Measurements from ENCODE around the gene TCEAL7.

Gene TCEAL7

DNA sequence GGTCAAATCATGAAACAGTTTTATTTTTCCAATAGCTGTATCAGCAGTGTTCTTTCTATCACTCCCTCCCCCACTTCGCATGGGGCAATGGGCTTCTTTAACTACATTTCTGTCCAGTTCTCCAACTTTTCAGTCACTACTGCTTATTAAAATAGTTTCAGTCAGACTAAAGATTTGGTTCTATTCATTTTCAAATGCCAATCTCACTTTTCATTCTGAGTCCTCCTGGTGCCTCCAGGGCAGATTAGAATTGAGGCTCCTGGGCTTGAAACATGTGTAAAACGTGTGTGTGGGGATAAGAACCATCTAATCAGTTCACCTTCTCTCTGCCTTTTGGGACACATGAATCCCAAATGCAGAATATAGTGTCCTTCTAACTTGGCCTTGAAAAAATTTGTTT is 42.8 kb downstream of the TCEAL7 start:
- no peak overlapping the region for H3K4me3 ChIP-seq (replicated peaks; ENCODE audit: low read depth, low read length)
- H3K27me3 ChIP-seq (replicated peaks; ENCODE audit: control insufficient read depth, insufficient read depth, low read length): no peaks in the 10 kb centered on the region; the same call in 1 of the 2 replicates
- TF ChIP-seq, protein P1, sequence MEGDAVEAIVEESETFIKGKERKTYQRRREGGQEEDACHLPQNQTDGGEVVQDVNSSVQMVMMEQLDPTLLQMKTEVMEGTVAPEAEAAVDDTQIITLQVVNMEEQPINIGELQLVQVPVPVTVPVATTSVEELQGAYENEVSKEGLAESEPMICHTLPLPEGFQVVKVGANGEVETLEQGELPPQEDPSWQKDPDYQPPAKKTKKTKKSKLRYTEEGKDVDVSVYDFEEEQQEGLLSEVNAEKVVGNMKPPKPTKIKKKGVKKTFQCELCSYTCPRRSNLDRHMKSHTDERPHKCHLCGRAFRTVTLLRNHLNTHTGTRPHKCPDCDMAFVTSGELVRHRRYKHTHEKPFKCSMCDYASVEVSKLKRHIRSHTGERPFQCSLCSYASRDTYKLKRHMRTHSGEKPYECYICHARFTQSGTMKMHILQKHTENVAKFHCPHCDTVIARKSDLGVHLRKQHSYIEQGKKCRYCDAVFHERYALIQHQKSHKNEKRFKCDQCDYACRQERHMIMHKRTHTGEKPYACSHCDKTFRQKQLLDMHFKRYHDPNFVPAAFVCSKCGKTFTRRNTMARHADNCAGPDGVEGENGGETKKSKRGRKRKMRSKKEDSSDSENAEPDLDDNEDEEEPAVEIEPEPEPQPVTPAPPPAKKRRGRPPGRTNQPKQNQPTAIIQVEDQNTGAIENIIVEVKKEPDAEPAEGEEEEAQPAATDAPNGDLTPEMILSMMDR (IDR thresholded peaks at IDR 0.05; ENCODE audit: insufficient read depth, low read length, poor library complexity, severe bottlenecking): no peak
- DNase-seq (ENCODE audit: extremely low read depth, insufficient read length): no peak
- no peaks in the 10 kb centered on the region for H3K36me3 ChIP-seq (ENCODE audit: control insufficient read depth, insufficient read depth, low read length)

DNA sequence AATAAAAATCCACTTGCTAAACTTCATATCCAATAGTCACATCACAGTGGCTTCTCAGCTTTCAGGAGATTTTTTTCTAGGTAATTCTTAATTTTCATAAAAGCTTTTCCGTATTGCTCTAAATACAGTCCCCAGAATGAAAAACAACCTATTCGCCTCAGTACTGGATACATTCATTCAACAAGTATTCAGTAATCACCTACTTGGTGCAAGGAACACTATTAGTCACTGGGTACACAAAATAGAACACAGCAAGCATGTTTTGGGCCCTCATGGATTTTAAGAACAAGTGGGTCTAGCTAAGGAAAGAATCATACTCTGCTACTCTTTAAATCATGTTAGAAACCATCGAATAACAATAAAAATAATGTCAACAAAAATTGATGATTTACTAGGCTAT is 43.5 kb downstream of the TCEAL7 start:
- Histone ChIP-seq H3K4me3 (replicated peaks; ENCODE audit: low read depth, low read length) (no peak overlapping the region), H3K27me3 (replicated peaks; ENCODE audit: control insufficient read depth, insufficient read depth, low read length) (no peaks in the 10 kb centered on the region; the same call in 1 of the 2 replicates), H3K36me3 (ENCODE audit: control insufficient read depth, insufficient read depth, low read length) (no peaks in the 10 kb centered on the region)
- TF ChIP-seq, protein P1 (IDR thresholded peaks at IDR 0.05; ENCODE audit: insufficient read depth, low read length, poor library complexity, severe bottlenecking): no peak
- DNase-seq (ENCODE audit: extremely low read depth, insufficient read length): no peak

DNA sequence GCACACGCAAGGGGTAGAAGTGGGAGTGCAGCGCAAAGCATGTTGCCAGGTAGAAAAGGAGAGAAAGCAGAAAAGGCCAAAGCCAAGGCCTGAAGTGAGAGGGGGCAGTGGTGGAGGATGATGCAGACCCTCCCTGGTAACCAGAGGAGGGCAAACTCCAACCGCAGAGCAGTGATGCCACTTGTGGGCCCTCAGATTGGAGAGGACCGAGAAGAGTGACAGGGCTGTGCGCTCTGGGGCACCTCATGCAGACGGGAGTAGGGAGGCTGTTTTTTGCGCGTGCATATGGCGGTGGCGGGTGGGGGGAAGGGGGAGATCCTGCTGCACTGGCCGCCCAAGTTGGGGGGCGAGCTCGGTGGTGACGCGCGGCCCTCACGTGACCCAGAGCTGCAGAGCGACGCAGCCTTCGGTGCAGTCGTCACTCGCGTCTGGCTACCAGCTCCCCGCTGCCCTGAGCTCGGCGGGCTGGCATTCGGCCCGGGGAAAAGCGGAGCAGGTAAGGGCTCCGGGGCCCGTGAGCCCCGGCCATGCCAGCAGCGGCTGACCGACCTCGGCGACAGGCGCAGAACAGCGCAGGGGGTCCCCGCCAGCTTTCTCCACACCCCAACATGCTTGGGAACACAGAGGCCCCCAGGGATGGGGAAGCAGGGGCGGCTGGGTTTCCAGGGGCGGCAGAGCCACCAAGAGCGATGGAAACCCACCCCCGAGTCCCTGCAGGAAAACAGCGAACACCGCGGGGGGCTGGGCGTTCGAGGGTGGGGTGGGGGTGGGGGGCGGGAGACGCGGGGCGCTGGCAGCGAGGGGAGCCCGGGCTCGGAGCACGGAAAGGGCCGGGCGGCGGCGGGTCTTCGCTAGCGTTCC is 46.3 kb downstream of the TCEAL7 start, which contains the start of gene BEX3:
TSS of gene BEX3 (plus strand) at position 421 of the 861 bp plus-strand sequence. CDS start 984 bp downstream, outside the sequence.
- Histone ChIP-seq H3K27me3 (replicated peaks; ENCODE audit: control insufficient read depth, insufficient read depth, low read length) (no peaks in the 10 kb centered on the region; the same call in 1 of the 2 replicates), H3K36me3 (ENCODE audit: control insufficient read depth, insufficient read depth, low read length) (no peaks in the 10 kb centered on the region), H3K4me3 (replicated peaks; ENCODE audit: low read depth, low read length) (peak within 1 kb of the TSS; percentile 56)
- DNase-seq (ENCODE audit: extremely low read depth, insufficient read length): peak; percentile 11
- TF ChIP-seq, protein P1 (IDR thresholded peaks at IDR 0.05; ENCODE audit: insufficient read depth, low read length, poor library complexity, severe bottlenecking): no peak

DNA sequence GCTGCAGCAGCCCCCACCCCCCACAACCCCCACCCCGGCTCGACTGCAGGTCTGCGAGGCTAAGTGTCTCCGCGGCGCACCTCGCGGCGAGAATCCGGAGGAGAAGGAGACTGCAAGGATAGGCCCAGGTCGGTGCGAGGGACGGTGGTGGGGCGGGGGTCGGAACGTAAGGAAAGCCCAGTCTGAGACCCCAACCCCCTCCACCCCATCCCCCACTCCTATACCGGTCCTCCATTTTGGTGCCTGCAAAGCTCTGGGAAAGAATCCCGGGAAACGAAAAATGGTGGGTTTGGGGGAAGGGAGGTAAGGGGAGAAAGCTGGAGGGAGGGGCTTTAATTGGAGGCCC is 46.9 kb downstream of the TCEAL7 start:
- DNase-seq (ENCODE audit: extremely low read depth, insufficient read length): no peak
- H3K27me3 ChIP-seq (replicated peaks; ENCODE audit: control insufficient read depth, insufficient read depth, low read length): no peaks in the 10 kb centered on the region; the same call in 1 of the 2 replicates
- TF ChIP-seq, protein P1 (IDR thresholded peaks at IDR 0.05; ENCODE audit: insufficient read depth, low read length, poor library complexity, severe bottlenecking): no peak
- H3K4me3 ChIP-seq (replicated peaks; ENCODE audit: low read depth, low read length): peak overlapping the region; percentile 43
- no peaks in the 10 kb centered on the region for H3K36me3 ChIP-seq (ENCODE audit: control insufficient read depth, insufficient read depth, low read length)

DNA sequence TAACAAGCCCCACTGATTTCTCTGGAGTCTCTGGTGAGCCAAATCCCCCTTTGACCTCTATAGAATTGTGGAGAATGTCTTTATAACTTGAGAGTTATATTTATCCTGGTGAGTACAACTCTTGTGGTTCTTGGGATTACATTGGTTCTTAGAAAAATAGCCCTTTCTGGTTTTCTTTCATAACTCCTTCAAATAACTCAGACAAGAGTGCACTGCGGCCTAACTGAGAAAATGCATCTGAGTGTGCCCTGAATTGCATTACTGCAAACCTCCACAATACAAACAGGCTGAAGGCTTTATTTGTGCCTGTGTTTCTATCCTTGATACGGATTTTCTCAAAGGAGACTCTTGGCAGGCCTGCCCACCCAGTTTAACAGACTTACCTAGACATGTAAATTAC is 49.0 kb downstream of the TCEAL7 start:
- no peak for DNase-seq (ENCODE audit: extremely low read depth, insufficient read length)
- H3K27me3 ChIP-seq (replicated peaks; ENCODE audit: control insufficient read depth, insufficient read depth, low read length): no peaks in the 10 kb centered on the region
- no peak overlapping the region for H3K4me3 ChIP-seq (replicated peaks; ENCODE audit: low read depth, low read length)
- TF ChIP-seq, protein P1 (IDR thresholded peaks at IDR 0.05; ENCODE audit: insufficient read depth, low read length, poor library complexity, severe bottlenecking): no peak
- no peaks in the 10 kb centered on the region for H3K36me3 ChIP-seq (ENCODE audit: control insufficient read depth, insufficient read depth, low read length)
